ENCODE measurements around the gene ID2.

- TF ChIP-seq CTCF (IDR thresholded peaks at IDR 0.05) = no peak
- TF ChIP-seq POLR2AphosphoS5 (IDR thresholded peaks at IDR 0.05) = no peak
Observed at GRCh38 chr2:8692783-8693156, 10.9 kb downstream of the ID2 start.

Measured in breast epithelium (tissue), 3 donors.